ENCODE measurements around the gene LCE1A. TPM values are rescaled to one million over a fixed set of nuclear protein-coding genes. Genes with fewer than 3 reads are reported as not detected.

Gene LCE1A
- total RNA-seq, 2 experiments from 2014 or later: not detected

GRCh38 chr1:152869808-152870419 is 42.6 kb downstream of the LCE1A start:
- CTCF ChIA-PET: no interaction called here
- POLR2A ChIA-PET: no interaction called here

DNA sequence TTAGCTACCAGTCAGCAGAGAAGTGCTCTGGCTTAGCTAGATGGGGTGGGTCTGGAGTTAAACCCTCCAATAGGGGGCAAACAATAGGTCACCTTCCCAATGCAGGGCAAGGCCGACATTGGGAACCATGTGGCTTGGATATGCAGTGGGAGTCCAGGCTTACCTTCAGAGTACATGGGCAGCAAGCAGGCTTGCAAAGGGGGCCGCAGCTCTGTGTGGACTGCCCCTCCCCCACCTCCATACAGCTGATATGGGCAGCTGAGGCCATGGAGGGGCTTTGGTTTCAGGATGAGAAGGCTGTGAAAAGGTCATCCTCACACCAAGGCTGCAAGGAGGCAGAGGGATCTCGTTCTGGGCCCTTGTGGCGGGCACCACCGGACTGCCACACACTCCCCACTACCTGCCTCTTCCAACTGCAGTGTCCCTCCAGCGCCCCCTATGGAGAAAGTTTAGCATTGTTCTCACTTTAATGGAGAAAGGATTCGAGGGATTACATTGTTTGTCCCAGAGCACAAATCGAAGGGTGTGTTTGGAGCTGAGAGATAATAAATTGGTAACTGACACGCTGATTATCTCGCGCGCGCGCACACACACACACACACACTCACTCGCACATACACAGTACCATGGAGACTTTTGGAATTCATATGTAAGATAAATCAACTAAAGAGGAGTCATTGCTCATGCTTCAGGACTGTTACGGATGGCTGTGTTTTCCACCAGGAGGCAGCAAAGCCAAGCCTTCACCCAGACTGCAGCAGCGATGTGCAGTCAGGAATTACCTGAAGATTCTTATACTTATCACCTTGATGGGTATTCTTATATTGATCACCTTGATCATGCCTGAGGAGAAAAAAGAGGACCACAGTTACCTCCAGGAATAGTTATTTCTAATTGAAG is 43.8 kb downstream of the LCE1A start:
- POLR2A ChIA-PET: no interaction called here
- CTCF ChIA-PET: no interaction called here

DNA sequence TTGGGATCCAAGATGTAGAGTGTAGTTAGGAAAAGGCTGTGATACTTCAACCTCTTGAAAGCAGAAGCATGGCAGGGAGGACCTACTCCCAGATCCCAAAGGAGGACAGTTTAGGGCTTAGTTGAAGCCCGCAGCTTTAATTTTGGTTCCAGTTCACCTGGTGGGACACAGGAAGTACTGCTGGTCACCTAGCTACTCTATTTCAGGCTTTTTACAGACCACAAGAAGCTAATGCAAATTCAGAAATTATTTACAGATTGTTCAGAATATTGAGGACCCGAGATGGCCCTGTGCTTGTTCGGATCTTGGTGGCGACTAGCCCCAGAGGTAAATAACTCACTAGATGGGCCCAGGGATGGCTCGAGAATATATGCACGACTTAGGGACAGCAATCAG is 44.5 kb downstream of the LCE1A start:
- CTCF ChIA-PET: no interaction called here
- POLR2A ChIA-PET: no interaction called here

DNA sequence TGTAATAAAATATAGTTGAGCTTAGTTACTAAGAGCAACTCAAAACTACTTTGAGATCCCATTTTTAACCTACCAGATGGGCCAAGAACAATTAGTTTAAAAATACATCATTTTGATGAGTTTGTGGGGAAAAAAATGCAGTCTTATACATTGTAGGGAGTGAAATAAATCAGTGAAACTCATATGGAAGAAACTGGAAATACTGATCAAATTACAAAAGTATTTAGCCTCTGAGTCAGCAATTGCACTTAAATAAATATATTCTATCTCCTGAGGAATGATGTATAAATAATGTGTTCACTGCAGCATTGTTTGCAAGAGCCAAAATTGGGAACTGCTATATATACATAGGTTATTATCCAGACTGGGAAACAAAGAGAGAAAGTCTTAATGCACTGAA is 46.2 kb downstream of the LCE1A start:
- POLR2A ChIA-PET: no interaction called here

GRCh38 chr1:152876827-152877226 is 49.6 kb downstream of the LCE1A start:
- CTCF ChIA-PET: no interaction called here
- POLR2A ChIA-PET: no interaction called here

More for the DNA sequence above, 46.2 kb downstream of the LCE1A start:
- CTCF ChIA-PET: no interaction called here

Other genes starting within 250 kb of the LCE1A start
- not detected for gene LCE3D, start 247.0 kb upstream of the LCE1A start, total RNA-seq
- gene LCE3C, start 227.2 kb upstream of the LCE1A start, total RNA-seq: not detected
- gene LCE3B, start 213.7 kb upstream of the LCE1A start, total RNA-seq: not detected
- gene LCE3A, start 204.4 kb upstream of the LCE1A start, total RNA-seq: not detected
- not detected for gene LCE2D, start 164.1 kb upstream of the LCE1A start, total RNA-seq
- not detected for gene LCE2C, start 152.2 kb upstream of the LCE1A start, total RNA-seq
- gene LCE2B, start 141.3 kb upstream of the LCE1A start, total RNA-seq: not detected
- gene LCE2A, start 129.1 kb upstream of the LCE1A start, total RNA-seq: not detected
- not detected for gene LCE4A, start 119.3 kb upstream of the LCE1A start, total RNA-seq
- gene KPRP, start 69.4 kb upstream of the LCE1A start, total RNA-seq: not detected
- gene LCE1F, start 52.3 kb upstream of the LCE1A start, total RNA-seq: not detected
- not detected for gene LCE1E, start 41.2 kb upstream of the LCE1A start, total RNA-seq
- not detected for gene LCE1D, start 30.8 kb upstream of the LCE1A start, total RNA-seq
- not detected for gene LCE1C, start 20.8 kb upstream of the LCE1A start, total RNA-seq
- not detected for gene LCE1B, start 15.5 kb upstream of the LCE1A start, total RNA-seq
- gene LCE6A, start 15.4 kb downstream of the LCE1A start, total RNA-seq: not detected
- gene LCE7A, start 32.5 kb downstream of the LCE1A start, total RNA-seq: not detected
- gene SMCP, start 50.8 kb downstream of the LCE1A start, total RNA-seq: not detected
- not detected for gene IVL, start 81.1 kb downstream of the LCE1A start, total RNA-seq
- not detected for gene SPRR5, start 119.7 kb downstream of the LCE1A start, total RNA-seq
- gene SPRR4, start 143.2 kb downstream of the LCE1A start, total RNA-seq: not detected
- not detected for gene SPRR1A, start 156.6 kb downstream of the LCE1A start, total RNA-seq
- gene SPRR3, start 174.3 kb downstream of the LCE1A start, total RNA-seq: not detected
- gene SPRR1B, start 203.7 kb downstream of the LCE1A start, total RNA-seq: not detected
- gene SPRR2D, start 213.6 kb downstream of the LCE1A start, total RNA-seq: not detected
- gene SPRR2A, start 230.0 kb downstream of the LCE1A start, total RNA-seq: not detected
- gene SPRR2B, start 244.1 kb downstream of the LCE1A start, total RNA-seq: not detected

All from activated CD8-positive, alpha-beta memory T cell treated with anti-CD3 and anti-CD28 coated beads for 36 hours (primary cell).